Forelimb muscle (tissue), 1 donor: Measurements from ENCODE around the gene ALG12. TPM values are rescaled to one million over a fixed set of nuclear protein-coding genes. Genes with fewer than 3 reads are reported as not detected.
A peak's percentile ranks its signal among the peaks of the same experiment; 100 is the strongest.

ENCODE experiments used
- DNase-seq: peaks from one replicate; pipeline ENCODE4 v3.0.0-alpha.2; 2013; ENCODE audit warnings: low read depth
- polyA plus RNA-seq: library from polyadenylated mRNA; unstranded; fragments of 120-200 nt; gene quantifications from one replicate; pipeline ENCODE4 v1.2.1, GENCODE V29; 2013; ENCODE audit not compliant: insufficient read length

Gene ALG12
- 10.5 TPM for polyA plus RNA-seq

- DNase-seq, result peak; percentile 86
Observed at GRCh38 chr22:49917974-49918910, at the start of gene ALG12, which contains the start of gene CRELD2. ALG12 (minus strand) TSS chr22:49918438; CDS start chr22:49913765, 4,673 bp downstream. CRELD2 (plus strand) TSS chr22:49918634; CDS start chr22:49918770, 136 bp downstream.

DNA sequence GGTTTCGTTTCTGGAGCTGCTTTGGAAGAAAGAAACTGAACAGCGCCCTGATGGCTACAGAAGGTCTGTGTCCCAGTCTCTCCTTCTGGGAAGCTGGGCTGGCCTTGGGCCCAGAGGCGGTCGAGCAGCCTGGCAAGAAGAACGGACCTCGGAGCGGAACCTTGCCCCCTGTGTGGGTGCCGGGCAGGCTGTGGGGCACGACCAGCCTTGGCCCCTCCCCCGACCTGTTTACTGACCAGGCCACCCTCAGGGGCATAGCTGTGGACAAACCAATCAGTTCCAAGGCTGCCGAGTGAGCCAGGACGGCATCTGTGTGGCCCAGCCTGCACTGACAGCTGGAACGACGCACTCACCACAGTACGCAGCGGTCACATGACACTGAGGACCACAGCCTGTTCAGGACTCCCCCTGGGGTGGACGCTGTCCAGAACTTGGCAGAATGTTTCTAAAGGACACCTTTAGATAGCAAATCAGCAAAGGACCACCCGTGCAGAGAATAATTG lies 49.5 kb upstream of the ALG12 start:
- DNase-seq, result no peak

DNA sequence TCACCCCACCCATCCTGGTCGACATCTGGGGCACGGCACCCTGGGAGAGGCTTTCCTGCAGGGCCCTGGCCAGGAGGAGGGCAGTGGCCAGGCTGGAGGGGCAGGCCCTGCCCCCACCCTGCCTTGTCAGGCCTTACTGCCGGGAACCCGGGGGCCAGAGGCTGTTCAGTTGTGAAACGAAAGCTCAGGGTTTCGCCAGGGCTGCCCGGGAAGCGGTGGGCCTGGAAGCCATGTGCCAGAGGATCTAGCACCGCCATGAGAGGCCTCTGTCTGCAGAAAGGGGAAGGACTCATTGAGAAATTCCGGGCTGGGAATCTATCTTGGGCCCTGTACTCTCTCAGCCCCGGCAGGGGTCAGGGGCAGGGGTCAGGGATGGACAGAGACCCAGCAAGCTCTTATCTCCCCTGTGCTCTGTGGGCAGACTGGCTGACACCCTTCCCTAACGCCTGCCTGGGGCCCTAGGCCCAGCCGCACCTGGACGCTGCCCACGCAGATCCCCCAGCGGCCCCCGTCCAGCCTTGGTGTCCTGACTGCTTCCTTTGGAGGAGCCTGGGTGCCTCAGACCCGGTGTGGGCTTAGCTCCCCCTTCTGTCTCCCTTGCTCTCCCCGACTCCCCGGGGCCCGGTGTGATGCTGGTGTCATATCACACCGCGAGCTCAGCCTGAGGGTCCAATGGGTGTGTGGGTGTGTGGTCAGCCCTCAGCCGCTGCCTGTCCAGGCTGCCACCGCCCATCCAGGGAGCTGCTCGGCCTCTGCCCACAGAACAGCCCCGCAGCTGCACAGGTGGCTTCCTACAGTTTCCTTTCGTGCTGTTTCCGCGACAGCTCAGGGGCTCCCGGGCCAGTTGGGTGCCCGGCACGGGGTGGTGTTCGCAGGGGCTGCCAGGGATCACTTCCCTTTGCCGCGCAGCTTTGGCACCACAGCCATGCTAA lies 48.8 kb upstream of the ALG12 start:
- no peak for DNase-seq

DNA sequence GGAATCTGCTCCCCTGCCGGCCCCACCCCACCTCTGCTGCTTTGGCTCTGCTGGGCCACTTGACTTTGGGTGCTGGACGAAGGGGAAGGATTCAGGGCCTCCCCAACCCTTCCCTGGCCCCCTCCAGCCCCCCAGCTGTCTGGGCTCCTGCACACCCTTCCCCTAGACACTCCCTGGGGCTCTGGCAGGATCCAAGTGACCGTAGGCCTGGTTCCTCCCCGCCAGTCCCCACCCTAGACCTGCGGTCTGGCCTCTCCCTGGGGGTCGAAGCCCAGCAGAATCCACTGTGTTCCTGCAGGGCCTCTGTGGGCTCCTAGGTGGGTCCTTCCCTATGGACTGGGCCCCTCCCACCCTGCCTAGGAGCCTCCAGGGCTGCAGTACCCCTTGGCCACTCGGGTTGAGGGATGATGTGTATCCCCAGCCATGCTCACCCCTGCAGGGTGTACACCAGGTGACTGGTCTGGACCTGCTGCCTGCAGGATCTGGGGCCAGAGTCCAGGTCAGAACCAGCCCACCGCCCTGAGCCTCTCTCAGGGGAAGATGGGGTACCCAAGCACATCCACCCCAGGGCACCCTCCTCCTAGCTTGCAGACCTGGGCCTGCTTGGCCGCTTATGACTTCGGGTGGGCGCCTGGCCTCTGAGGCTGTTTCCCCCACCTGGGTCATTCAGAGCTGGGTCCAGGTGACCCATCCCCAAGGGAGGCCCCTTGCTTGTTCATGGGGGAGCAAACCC lies 48.0 kb upstream of the ALG12 start:
- no peak for DNase-seq

- DNase-seq, result no peak
Observed at GRCh38 chr22:49965091-49966040, 47.1 kb upstream of the ALG12 start.

DNA sequence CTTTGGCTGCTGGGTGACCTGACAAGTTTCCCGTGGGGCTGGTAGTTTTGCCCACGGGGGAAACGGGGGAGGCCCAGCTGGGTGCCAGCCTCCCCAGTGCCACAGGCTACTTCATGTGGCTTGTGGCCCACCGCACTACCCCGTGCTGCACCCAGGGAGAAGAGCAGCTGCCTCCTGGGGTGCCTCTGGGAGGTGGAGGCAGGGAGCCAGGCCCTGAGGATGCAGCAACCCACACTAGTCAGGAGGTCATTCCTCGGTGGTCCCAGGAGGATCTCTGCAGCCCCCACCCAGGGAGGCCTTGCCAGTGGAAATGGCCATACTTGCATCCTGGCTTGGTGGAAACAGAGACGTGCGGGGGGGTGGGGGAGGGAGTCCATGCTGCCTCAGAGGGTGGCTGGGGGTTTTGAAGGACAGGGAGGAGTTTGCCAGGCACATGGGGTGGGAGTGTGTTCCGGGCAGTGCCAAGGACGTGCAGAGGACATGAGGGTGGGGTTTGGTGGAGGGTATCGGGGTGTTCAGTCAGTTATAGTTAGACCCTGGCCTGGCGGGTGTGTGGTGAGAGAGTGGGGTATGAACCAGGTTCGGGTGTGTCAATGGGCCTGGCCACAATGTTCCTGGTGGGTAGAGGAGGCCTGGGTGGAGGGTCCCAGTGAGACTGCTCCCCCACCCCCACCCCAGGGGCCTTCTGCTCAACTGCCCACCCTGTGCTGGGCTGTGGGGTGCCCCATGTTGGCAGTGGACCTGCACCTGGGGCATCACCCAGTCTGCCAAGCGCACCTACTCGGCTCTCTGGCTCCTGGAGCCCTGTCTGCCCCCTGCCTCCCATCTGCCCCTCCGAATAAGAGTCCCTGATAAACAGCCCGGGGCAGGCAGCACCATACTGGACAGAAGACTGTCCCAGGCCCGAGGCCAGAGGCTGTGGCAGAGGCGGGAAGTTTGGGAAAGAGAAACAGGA lies 46.2 kb upstream of the ALG12 start:
- no peak for DNase-seq

DNA sequence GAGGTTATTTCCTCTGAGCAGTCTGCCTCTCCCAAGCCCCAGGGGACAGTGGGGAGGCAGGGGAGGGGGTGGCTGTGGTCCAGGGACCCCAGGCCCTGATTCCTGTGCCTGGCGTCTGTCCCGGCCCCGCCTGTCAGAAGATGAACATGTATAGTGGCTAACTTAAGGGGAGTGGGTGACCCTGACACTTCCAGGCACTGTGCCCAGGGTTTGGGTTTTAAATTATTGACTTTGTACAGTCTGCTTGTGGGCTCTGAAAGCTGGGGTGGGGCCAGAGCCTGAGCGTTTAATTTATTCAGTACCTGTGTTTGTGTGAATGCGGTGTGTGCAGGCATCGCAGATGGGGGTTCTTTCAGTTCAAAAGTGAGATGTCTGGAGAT lies 45.4 kb upstream of the ALG12 start:
- DNase-seq, result no peak

DNA sequence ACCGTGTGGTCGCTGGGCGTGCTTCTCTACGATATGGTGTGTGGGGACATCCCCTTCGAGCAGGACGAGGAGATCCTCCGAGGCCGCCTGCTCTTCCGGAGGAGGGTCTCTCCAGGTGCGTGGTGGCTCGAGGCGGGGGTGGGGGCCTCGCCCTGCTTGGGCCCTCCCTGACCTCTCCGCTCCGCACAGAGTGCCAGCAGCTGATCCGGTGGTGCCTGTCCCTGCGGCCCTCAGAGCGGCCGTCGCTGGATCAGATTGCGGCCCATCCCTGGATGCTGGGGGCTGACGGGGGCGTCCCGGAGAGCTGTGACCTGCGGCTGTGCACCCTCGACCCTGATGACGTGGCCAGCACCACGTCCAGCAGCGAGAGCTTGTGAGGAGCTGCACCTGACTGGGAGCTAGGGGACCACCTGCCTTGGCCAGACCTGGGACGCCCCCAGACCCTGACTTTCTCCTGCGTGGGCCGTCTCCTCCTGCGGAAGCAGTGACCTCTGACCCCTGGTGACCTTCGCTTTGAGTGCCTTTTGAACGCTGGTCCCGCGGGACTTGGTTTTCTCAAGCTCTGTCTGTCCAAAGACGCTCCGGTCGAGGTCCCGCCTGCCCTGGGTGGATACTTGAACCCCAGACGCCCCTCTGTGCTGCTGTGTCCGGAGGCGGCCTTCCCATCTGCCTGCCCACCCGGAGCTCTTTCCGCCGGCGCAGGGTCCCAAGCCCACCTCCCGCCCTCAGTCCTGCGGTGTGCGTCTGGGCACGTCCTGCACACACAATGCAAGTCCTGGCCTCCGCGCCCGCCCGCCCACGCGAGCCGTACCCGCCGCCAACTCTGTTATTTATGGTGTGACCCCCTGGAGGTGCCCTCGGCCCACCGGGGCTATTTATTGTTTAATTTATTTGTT lies 44.8 kb upstream of the ALG12 start:
- DNase-seq, result no peak

- peak; percentile 34 for DNase-seq
Observed at GRCh38 chr22:49962012-49962750, 43.9 kb upstream of the ALG12 start.

DNA sequence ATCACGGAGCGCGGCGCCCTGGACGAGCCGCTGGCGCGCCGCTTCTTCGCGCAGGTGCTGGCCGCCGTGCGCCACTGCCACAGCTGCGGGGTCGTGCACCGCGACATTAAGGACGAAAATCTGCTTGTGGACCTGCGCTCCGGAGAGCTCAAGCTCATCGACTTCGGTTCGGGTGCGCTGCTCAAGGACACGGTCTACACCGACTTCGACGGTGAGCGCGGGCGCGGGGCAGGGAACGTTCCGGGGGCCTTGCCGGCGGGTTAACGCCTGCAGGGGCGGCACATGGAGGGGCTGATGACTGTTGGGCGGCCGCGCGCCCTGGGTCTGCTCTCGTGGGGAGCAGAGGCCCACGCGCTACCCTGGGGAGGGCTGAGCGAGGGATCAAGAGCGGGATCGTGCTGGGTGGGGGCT lies 43.4 kb upstream of the ALG12 start:
- no peak for DNase-seq

- no peak for DNase-seq
Observed at GRCh38 chr22:49961005-49961600, 42.9 kb upstream of the ALG12 start.

DNA sequence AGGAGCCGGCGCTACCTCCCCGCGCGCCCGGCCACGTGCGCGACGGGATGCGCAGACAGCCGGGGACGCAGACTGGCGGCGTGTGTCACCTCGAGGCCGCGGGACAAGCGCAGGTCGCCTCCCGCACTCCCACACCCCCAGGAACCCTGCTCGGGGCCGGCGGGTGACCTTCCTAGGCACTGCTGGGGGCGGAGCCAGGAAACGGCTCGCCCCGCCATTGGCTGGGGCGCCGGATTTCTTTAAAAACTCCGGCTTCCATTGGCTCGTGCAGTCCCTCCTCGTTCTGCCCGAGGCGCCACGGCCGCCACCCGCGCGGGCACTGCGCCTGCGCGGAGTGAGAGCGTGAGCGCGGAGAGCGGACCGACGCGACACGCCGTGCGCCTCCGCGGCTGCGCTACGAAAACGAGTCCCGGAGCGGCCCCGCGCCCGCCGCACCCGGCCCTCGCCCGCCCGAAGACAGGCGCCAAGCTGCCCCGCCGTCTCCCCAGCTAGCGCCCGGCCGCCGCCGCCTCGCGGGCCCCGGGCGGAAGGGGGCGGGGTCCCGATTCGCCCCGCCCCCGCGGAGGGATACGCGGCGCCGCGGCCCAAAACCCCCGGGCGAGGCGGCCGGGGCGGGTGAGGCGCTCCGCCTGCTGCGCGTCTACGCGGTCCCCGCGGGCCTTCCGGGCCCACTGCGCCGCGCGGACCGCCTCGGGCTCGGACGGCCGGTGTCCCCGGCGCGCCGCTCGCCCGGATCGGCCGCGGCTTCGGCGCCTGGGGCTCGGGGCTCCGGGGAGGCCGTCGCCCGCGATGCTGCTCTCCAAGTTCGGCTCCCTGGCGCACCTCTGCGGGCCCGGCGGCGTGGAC lies 42.1 kb upstream of the ALG12 start, which contains the start of gene PIM3:
TSS of gene PIM3 (plus strand) at position 614 of the 846 bp plus-strand sequence. CDS start at position 790, 176 bp downstream.
- peak; percentile 95 for DNase-seq

DNA sequence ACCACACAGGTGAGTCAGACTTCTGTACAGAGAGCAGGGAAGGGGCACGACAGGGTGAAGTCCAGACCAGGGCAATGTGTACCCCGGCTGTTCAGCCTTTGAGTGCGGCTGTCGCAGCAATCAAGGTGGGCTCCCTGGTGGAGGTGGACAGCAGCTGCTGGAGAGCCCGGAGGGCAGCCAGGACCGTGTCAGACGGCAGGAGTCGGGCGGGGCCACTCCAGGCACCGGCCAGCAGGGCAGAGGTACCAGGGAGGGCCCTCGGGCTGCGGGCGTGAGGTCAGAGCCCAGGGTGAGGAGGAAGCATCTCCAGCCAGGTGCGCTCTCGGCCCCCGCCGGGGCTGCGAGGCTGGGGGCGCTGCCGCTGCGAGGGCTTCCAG lies 41.5 kb upstream of the ALG12 start:
- DNase-seq, result no peak

DNA sequence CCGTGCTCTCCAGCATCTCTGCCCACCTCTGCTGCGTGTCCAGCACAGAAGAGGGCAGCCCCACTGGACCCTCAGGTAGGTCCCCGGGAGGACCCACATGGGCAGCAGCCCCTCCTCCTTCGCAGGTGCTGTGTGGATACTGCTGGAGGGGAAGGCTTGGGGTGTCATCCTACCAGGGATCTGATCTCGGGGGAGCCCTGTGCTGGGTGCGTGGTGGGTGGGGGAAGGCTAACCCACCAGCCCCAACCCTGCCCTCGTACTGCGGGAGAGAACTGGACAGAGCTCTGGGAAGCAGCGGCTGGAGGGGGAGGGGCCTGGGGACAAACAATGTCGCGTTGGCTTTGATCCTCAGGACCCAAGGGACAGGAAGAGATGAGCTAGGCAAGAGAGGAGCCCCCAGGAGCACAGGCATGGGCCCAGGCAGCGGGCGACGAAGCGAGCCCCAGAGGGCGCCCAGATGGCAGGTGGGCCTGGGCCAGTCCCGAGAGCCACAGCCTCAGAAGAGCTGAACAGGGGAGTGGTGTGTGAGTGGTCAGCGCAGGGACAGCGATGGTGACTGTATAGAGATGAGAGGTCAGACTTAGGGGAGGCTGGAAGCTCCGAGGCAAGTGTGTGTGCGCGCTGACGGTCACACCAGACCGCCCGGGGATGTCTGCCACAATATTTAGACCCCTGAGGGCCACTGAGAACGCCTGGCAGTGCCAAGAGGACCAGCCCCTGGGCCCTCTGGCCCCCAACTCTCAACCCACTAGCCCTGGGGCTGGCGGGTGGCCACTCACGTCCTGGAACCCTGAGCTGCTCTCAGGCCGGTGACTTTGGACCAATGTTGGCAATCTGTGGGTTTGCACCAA lies 40.9 kb upstream of the ALG12 start:
- DNase-seq, result no peak
